Natural killer cell (primary cell): ENCODE results near the gene CAPN9. TPM values are rescaled to one million over a fixed set of nuclear protein-coding genes. Genes with fewer than 3 reads are reported as not detected.

Source experiments
- ATAC-seq, 3 donors: fragments of 150-1000 bp in 2 of 3; fragments of 200-7000 bp in 1 of 3; cut with Tn5 transposase; 1 replicate in 1 of 3; 2 replicates in 2 of 3; pipeline ENCODE4 v1.10.0; 2021; ENCODE audit warnings: mild to moderate bottlenecking in 2 of 3, moderate library complexity in 2 of 3
- DNase-seq, 2 donors: peaks; one replicate each; pipeline versions ENCODE4 v3.0.0 to v3.0.0-alpha.2; 2013 to 2021; ENCODE audit warnings: mixed read lengths in 1 of 2
- H3K27ac ChIP-seq: one replicate; pipeline ENCODE4 v1.5.1; 2013; ENCODE audit warnings: mild to moderate bottlenecking, low read length
- H3K27me3 ChIP-seq: one replicate; pipeline ENCODE4 v1.6.1; 2013; ENCODE audit warnings: low read length; ENCODE audit not compliant: control insufficient read depth, insufficient read depth
- H3K36me3 ChIP-seq: one replicate; pipeline ENCODE4 v1.6.1; 2013; ENCODE audit warnings: low read length; ENCODE audit not compliant: control insufficient read depth, insufficient read depth
- H3K4me1 ChIP-seq: one replicate; pipeline ENCODE4 v1.6.1; 2013; ENCODE audit warnings: low read length; ENCODE audit not compliant: control insufficient read depth, insufficient read depth
- H3K4me3 ChIP-seq: one replicate; pipeline ENCODE4 v1.5.1; 2013; ENCODE audit warnings: low read length
- H3K9me3 ChIP-seq: one replicate; pipeline ENCODE4 v1.6.1; 2013; ENCODE audit warnings: low read length; ENCODE audit not compliant: control insufficient read depth, insufficient read depth
- H3K27ac Mint-ChIP-seq, 2 donors: one replicate each; pipeline ENCODE4 v1.8.0; 2022; ENCODE audit warnings: mild to moderate bottlenecking in 2 of 2, mixed read lengths in 2 of 2, moderate library complexity in 1 of 2
- H3K27me3 Mint-ChIP-seq, 2 donors: one replicate each; pipeline ENCODE4 v1.8.0; 2022; ENCODE audit warnings: low read depth in 2 of 2, mixed read lengths in 2 of 2
- H3K36me3 Mint-ChIP-seq: one replicate; pipeline ENCODE4 v1.8.0; 2022; ENCODE audit warnings: mixed read lengths
- H3K4me1 Mint-ChIP-seq, 2 donors: one replicate each; pipeline ENCODE4 v1.8.0; 2022; ENCODE audit warnings: mixed read lengths in 2 of 2
- H3K4me3 Mint-ChIP-seq: one replicate; pipeline ENCODE4 v1.8.0; 2022; ENCODE audit warnings: mild to moderate bottlenecking, moderate library complexity, mixed read lengths
- H3K9me3 Mint-ChIP-seq, 2 donors: one replicate each; pipeline ENCODE4 v1.8.0; 2022; ENCODE audit warnings: mixed read lengths in 2 of 2
- CTCF ChIP-seq: fragments of 200-600 bp; IDR thresholded peaks from one replicate; pipeline ENCODE4 v1.8.0; 2022; ENCODE audit warnings: antibody characterized with exemption
- WGBS: methylation state at CpG from one replicate; pipeline ENCODE4 v1.1.7; 2013; ENCODE audit warnings: missing lambda C conversion rate; ENCODE audit not compliant: insufficient coverage; 5-methylcytosine and 5-hydroxymethylcytosine counted together
- intact Hi-C: fragments of 100-400 bp; cut with micrococcal nuclease; formaldehyde crosslinking; loops from one replicate; pipeline ENCODE4 v1.14.2; 2022
- total RNA-seq, 4 donors: library from RNA; stranded (reverse); fragments of 120-200 nt in 1 of 4; gene quantifications; one replicate each; pipeline versions ENCODE4 v1.2.3 to v1.2.4, GENCODE V29; 2013 to 2022

The CAPN9 gene
- total RNA-seq, 3 donors from 2014 or later (not counting 1 experiment from before 2014, with no cell fraction given) = not detected

- Histone ChIP-seq H3K9me3 (peaks cover 3% of the 10 kb centered on the region), H3K4me1 (no peaks in the 10 kb centered on the region), H3K27me3 (no peaks in the 10 kb centered on the region), H3K36me3 (no peaks in the 10 kb centered on the region), H3K27ac (no peak overlapping the region), H3K4me3 (no peak overlapping the region)
- TF ChIP-seq CTCF = no peak
- Mint-ChIP-seq H3K27me3 (peaks cover 9 to 34% of the 10 kb centered on the region in 2 donors), H3K9me3 (no peaks in the 10 kb centered on the region), H3K36me3 (no peaks in the 10 kb centered on the region), H3K4me1 (no peaks in the 10 kb centered on the region), H3K27ac (no peak overlapping the region), H3K4me3 (no peak overlapping the region)
- no peak for DNase-seq
- intact Hi-C loops = no loop called here
- WGBS = 80% methylated on average over 1 of the region's 1 CpG
- ATAC-seq = no peak
Observed at GRCh38 chr1:230832476-230832875, 85.3 kb downstream of the CAPN9 start.

- H3K4me1 ChIP-seq = no peaks in the 10 kb centered on the region
- H3K36me3 ChIP-seq = no peaks in the 10 kb centered on the region
- Mint-ChIP-seq H3K9me3 (no peaks in the 10 kb centered on the region), H3K4me3 (no peak overlapping the region), H3K36me3 (no peaks in the 10 kb centered on the region), H3K27ac (no peak overlapping the region), H3K27me3 (peaks cover 9 to 34% of the 10 kb centered on the region in 2 donors), H3K4me1 (no peaks in the 10 kb centered on the region)
- no peak overlapping the region for H3K27ac ChIP-seq
- intact Hi-C loops = no loop called here
- H3K27me3 ChIP-seq = no peaks in the 10 kb centered on the region
- 92% methylated on average over 1 of the region's 3 CpGs for WGBS
- no peak overlapping the region for H3K4me3 ChIP-seq
- TF ChIP-seq CTCF = no peak
- DNase-seq (no peak), ATAC-seq (no peak)
- H3K9me3 ChIP-seq = peaks cover 3% of the 10 kb centered on the region
Observed at GRCh38 chr1:230833511-230833910, 86.3 kb downstream of the CAPN9 start.

- ATAC-seq (no peak), DNase-seq (no peak)
- H3K36me3 ChIP-seq = no peaks in the 10 kb centered on the region
- Mint-ChIP-seq H3K9me3 (no peaks in the 10 kb centered on the region), H3K36me3 (no peaks in the 10 kb centered on the region), H3K27me3 (peaks cover 9 to 34% of the 10 kb centered on the region in 2 donors), H3K4me3 (no peak overlapping the region), H3K4me1 (no peaks in the 10 kb centered on the region), H3K27ac (no peak overlapping the region)
- TF ChIP-seq CTCF = no peak
- no peak overlapping the region for H3K27ac ChIP-seq
- intact Hi-C loops = no loop called here
- 63% methylated on average over 2 of the region's 3 CpGs for WGBS
- no peaks in the 10 kb centered on the region for H3K27me3 ChIP-seq
- peaks cover 3% of the 10 kb centered on the region for H3K9me3 ChIP-seq
- no peaks in the 10 kb centered on the region for H3K4me1 ChIP-seq
- H3K4me3 ChIP-seq = no peak overlapping the region
Observed at GRCh38 chr1:230834292-230834691, 87.1 kb downstream of the CAPN9 start.

- Histone ChIP-seq H3K9me3 (peaks cover under 1% of the 10 kb centered on the region), H3K27ac (no peak overlapping the region), H3K4me3 (no peak overlapping the region), H3K27me3 (no peaks in the 10 kb centered on the region), H3K36me3 (no peaks in the 10 kb centered on the region), H3K4me1 (no peaks in the 10 kb centered on the region)
- Mint-ChIP-seq H3K36me3 (no peaks in the 10 kb centered on the region), H3K27ac (no peak overlapping the region), H3K4me3 (no peak overlapping the region), H3K4me1 (no peaks in the 10 kb centered on the region), H3K27me3 (peaks cover 9 to 34% of the 10 kb centered on the region in 2 donors), H3K9me3 (no peaks in the 10 kb centered on the region)
- DNase-seq (no peak), ATAC-seq (no peak)
- WGBS = 86% methylated on average over 4 of the region's 5 CpGs
- no peak for TF ChIP-seq CTCF
- intact Hi-C loops = no loop called here
Observed at GRCh38 chr1:230836347-230836746, 89.2 kb downstream of the CAPN9 start.
